Activated naive CD4-positive, alpha-beta T cell treated with anti-CD3 and anti-CD28 coated beads for 36 hours (primary cell): ENCODE results near the gene ACO2. TPM values are rescaled to one million over a fixed set of nuclear protein-coding genes. Genes with fewer than 3 reads are reported as not detected.
A peak's percentile ranks its signal among the peaks of the same experiment; 100 is the strongest.

Experiments
- CTCF ChIA-PET: fragments of 350-600 bp; sonication (Branson Sonifier 250); formaldehyde crosslinking; loops from one replicate; lab custom pipeline; 2021; ENCODE audit warnings: antibody characterized with exemption; lab: Charles Lee
- DNase-seq: peaks from one replicate; pipeline ENCODE4 v3.0.0-alpha.2; 2020
- H3K27ac Mint-ChIP-seq: one replicate; pipeline ENCODE4 v1.8.0; 2021; ENCODE audit warnings: mild to moderate bottlenecking, mixed read lengths
- H3K27me3 Mint-ChIP-seq: one replicate; pipeline ENCODE4 v1.8.0; 2021; ENCODE audit warnings: low read depth, mixed read lengths
- H3K36me3 Mint-ChIP-seq: one replicate; pipeline ENCODE4 v1.8.0; 2021; ENCODE audit warnings: low read depth, mixed read lengths
- H3K4me1 Mint-ChIP-seq: one replicate; pipeline ENCODE4 v1.8.0; 2021; ENCODE audit warnings: low read depth, mixed read lengths
- H3K4me3 Mint-ChIP-seq: one replicate; pipeline ENCODE4 v1.8.0; 2021; ENCODE audit warnings: mild to moderate bottlenecking, moderate library complexity, mixed read lengths
- H3K9me3 Mint-ChIP-seq: one replicate; pipeline ENCODE4 v1.8.0; 2021; ENCODE audit warnings: mixed read lengths
- intact Hi-C: fragments of 100-400 bp; cut with micrococcal nuclease; formaldehyde crosslinking; loops from one replicate; pipeline ENCODE4 v1.15.1; 2023
- total RNA-seq, 2 experiments: library from RNA; stranded (reverse); gene quantifications; one replicate each; pipeline ENCODE4 v1.2.3, GENCODE V29; 2021

Gene ACO2
- total RNA-seq, 2 experiments from 2014 or later = 113 to 118 TPM

DNA sequence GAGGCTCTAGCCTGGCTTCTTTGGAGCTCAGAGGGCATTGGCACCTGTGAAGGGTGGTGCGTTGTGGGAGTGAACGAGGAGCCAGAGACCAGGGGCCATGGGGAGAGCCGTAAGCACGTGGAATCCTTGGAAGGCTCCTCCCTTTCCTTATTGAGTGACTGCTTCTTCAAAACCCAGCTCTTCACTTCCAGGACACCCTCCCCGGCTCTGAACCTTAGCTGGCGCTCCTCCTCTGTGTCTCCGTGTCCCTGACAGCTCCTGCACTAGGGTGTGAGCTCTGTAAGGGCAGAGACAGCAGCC is 49.1 kb downstream of the ACO2 start:
- Mint-ChIP-seq H3K27me3 (no peaks in the 10 kb centered on the region), H3K27ac (no peak overlapping the region), H3K9me3 (no peaks in the 10 kb centered on the region), H3K4me1 (peaks cover 11% of the 10 kb centered on the region), H3K36me3 (peaks cover under 1% of the 10 kb centered on the region), H3K4me3 (no peak overlapping the region)
- DNase-seq = no peak
- CTCF ChIA-PET = interaction anchor here (0.5 to 5.7 kb wide), 18 partner anchors 9 to 881 kb away, joined by 3 to 84 read pairs (median 4); no protein-coding TSS in a partner anchor
- intact Hi-C loops = no loop called here

DNA sequence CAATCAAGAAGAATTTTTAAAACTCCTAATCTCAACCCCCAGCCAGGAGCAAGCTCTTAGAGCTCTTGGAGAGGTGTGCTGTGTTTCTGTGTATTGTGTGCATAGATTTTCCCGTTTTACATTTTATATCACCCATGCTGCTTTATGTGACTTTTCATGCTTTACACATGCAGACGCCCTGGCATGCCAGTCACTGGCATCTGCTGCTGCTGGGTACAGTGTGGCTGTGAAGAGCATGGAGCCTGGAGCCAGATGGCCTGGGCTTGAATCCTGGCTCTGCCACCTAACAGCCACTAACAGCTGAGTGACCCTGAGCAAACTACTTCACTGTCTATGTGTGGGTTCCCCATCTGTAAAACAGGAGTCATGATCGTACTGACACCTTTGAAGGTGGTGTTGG is 52.2 kb downstream of the ACO2 start:
- peaks cover 6% of the 10 kb centered on the region for H3K36me3 Mint-ChIP-seq
- intact Hi-C loops = no loop called here
- no peak overlapping the region for H3K27ac Mint-ChIP-seq
- H3K4me1 Mint-ChIP-seq = peaks cover 29% of the 10 kb centered on the region
- H3K4me3 Mint-ChIP-seq = no peak overlapping the region
- CTCF ChIA-PET = interaction anchor here (0.6 kb wide), 1 partner anchor 57 kb away, joined by 3 read pairs; no protein-coding TSS in a partner anchor
- no peaks in the 10 kb centered on the region for H3K27me3 Mint-ChIP-seq
- no peaks in the 10 kb centered on the region for H3K9me3 Mint-ChIP-seq
- no peak for DNase-seq

DNA sequence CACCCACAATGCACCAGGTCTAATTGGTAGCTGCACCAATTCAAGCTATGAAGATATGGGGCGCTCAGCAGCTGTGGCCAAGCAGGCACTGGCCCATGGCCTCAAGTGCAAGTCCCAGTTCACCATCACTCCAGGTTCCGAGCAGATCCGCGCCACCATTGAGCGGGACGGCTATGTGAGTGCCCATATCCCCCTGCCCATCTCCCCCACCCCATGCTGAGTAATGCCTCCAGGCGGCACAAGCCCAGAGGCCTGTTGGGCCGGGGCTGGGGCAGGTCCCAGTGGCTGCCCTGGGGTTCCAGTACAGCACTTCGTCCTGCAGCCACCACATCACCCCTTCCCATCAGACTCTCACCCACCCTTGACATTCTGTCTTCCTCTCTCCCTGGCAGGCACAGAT is 53.9 kb downstream of the ACO2 start:
- Mint-ChIP-seq H3K27ac (peak overlapping the region; percentile 48), H3K4me3 (no peak overlapping the region)
- CTCF ChIA-PET = interaction anchor here (7.3 kb wide), 1 partner anchor 119 kb away, joined by 64 read pairs; no protein-coding TSS in a partner anchor

DNA sequence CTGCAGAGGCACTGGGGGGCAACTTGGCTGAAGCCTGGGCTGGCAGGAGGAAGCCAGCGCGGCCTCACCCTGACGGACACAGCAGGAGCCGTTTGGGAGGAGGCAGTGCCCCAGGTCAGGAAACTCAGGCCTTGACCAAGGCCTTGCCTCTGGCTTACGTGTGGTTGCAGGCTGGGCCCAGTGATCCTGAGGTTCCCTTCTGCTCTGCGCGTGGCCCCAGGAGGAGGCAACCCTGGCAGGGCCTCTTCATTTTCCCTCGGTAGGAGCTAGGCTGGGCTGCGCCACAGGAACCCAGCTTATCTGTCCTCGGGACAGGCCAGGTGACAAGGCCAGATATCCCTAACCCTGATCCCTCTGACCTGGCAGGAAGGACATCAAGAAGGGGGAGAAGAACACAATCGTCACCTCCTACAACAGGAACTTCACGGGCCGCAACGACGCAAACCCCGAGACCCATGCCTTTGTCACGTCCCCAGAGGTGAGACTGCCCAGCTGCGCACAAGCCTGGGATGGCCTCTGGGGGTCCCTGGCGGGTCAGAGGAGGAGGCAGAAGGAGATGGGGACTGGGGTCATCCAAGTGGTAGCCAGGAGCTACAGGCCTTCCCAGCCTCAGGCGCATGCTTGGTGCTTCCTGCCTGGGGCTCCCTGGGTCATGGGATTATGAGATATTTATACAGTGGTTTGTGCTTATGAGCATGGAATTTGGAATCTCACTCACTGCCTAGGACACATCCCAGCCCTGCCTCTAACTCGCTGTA is 54.7 kb downstream of the ACO2 start:
- H3K36me3 Mint-ChIP-seq = peaks cover 13% of the 10 kb centered on the region
- no peak overlapping the region for H3K4me3 Mint-ChIP-seq
- intact Hi-C loops = no loop called here
- H3K4me1 Mint-ChIP-seq = peaks cover 19% of the 10 kb centered on the region
- H3K9me3 Mint-ChIP-seq = no peaks in the 10 kb centered on the region
- H3K27me3 Mint-ChIP-seq = no peaks in the 10 kb centered on the region
- CTCF ChIA-PET = interaction anchor here (1.1 to 7.3 kb wide), 2 partner anchors 9 to 120 kb away, joined by 4 to 64 read pairs; no protein-coding TSS in a partner anchor
- DNase-seq = no peak
- H3K27ac Mint-ChIP-seq = peak overlapping the region; percentile 68

More for the DNA sequence above, 53.9 kb downstream of the ACO2 start:
- Mint-ChIP-seq H3K9me3 (no peaks in the 10 kb centered on the region), H3K4me1 (peaks cover 19% of the 10 kb centered on the region), H3K27me3 (no peaks in the 10 kb centered on the region), H3K36me3 (peaks cover 10% of the 10 kb centered on the region)
- no peak for DNase-seq
- intact Hi-C loops = no loop called here

DNA sequence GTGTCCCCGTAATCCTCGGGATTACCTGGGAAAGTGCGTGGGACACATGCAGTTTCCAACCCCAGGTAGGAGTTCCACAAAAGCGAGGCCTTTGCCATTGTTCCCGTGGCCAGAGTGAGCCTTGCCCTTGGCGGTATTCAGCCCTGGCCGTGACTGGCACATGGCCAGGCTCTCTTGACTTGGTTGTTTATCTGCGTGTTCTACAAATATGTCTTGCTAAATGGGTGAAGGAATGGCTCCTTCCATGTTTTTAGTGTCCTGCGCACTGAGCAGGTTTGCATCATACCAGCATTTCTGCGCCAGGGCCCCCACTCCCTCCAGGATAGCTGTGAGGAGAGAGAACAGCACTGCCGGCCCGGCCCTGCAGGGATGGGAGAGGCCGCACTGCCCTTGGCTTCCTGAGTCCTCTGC is 55.3 kb downstream of the ACO2 start:
- H3K36me3 Mint-ChIP-seq = peaks cover 16% of the 10 kb centered on the region
- DNase-seq = no peak
- intact Hi-C loops = no loop called here
- peaks cover 19% of the 10 kb centered on the region for H3K4me1 Mint-ChIP-seq
- no peaks in the 10 kb centered on the region for H3K27me3 Mint-ChIP-seq
- H3K4me3 Mint-ChIP-seq = no peak overlapping the region
- CTCF ChIA-PET = interaction anchor here (0.9 to 7.3 kb wide), 3 partner anchors 9 to 120 kb away, joined by 4 to 64 read pairs (median 4); no protein-coding TSS in a partner anchor
- peak overlapping the region; percentile 68 for H3K27ac Mint-ChIP-seq
- H3K9me3 Mint-ChIP-seq = no peaks in the 10 kb centered on the region

DNA sequence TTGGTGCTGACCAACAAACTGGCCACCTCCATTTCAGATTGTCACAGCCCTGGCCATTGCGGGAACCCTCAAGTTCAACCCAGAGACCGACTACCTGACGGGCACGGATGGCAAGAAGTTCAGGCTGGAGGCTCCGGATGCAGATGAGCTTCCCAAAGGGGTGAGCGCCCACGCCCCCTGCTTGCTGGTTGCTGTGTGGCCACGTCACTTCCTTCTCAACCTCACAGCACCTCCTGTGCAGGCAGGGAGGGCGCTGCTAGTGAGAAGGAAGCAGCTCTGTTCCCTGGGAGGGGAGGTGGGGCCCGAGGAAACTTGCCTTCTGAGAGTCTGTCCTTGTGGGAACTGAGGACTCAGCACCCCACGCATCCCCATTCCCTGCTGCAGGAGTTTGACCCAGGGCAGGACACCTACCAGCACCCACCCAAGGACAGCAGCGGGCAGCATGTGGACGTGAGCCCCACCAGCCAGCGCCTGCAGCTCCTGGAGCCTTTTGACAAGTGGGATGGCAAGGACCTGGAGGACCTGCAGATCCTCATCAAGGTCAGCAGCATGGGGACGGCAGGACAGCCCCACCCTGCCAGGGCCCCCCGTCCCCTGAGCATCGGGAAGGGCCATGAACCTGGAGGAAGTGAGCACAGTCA is 56.0 kb downstream of the ACO2 start:
- peak overlapping the region; percentile 68 for H3K27ac Mint-ChIP-seq
- intact Hi-C loops = no loop called here
- H3K4me1 Mint-ChIP-seq = peaks cover 19% of the 10 kb centered on the region
- H3K9me3 Mint-ChIP-seq = no peaks in the 10 kb centered on the region
- H3K27me3 Mint-ChIP-seq = no peaks in the 10 kb centered on the region
- CTCF ChIA-PET = interaction anchor here (0.9 to 7.3 kb wide), 3 partner anchors 8 to 121 kb away, joined by 4 to 64 read pairs (median 4); no protein-coding TSS in a partner anchor
- DNase-seq = peak; percentile 77
- H3K36me3 Mint-ChIP-seq = peaks cover 17% of the 10 kb centered on the region
- no peak overlapping the region for H3K4me3 Mint-ChIP-seq

DNA sequence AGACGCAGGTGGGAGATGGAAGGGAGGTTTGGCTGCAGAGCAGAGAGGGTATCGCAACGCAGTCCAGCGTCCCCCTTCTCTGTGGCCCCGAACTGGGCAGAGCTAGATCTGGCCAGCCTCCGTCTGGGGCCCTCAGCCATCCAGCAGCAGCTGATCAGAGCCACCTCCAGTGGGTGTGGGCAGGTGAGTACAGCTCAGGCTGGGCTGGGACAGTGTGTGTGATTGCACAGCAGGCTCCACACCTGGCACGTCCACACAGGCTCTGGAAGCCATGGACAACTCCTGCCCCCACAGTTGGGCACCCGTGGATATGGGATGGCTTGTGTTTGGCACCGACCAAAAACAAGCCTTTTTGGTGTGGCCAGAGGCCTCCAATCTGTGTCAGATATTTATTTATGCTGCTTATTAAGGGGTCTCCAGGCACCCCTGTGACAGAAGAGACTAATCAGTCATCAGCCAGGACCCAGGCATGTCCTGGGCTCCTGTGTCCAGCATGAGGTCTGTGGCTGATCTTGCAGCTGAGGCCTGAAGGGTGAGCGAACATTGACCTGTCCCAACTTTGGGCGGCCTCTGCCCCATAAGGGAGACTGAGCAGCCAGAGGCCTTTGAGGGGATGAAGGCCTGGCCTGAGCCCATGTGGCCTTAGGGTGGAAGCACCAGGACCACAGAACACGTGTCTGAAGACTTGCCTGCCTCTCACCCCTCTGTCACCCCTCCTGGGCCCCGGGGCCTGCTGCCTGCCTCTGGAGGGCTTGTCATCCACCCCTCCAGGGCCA is 56.7 kb downstream of the ACO2 start:
- DNase-seq = no peak
- H3K9me3 Mint-ChIP-seq = no peaks in the 10 kb centered on the region
- intact Hi-C loops = loop anchor here (1.0 kb wide), 1 partner anchor 122 kb away; no protein-coding TSS in a partner anchor
- H3K27ac Mint-ChIP-seq = peak overlapping the region; percentile 68
- no peak overlapping the region for H3K4me3 Mint-ChIP-seq
- no peaks in the 10 kb centered on the region for H3K27me3 Mint-ChIP-seq
- H3K36me3 Mint-ChIP-seq = peaks cover 24% of the 10 kb centered on the region
- CTCF ChIA-PET = interaction anchor here (1.0 to 7.3 kb wide), 3 partner anchors 16 to 122 kb away, joined by 3 to 64 read pairs (median 3); no protein-coding TSS in a partner anchor
- H3K4me1 Mint-ChIP-seq = peaks cover 19% of the 10 kb centered on the region

DNA sequence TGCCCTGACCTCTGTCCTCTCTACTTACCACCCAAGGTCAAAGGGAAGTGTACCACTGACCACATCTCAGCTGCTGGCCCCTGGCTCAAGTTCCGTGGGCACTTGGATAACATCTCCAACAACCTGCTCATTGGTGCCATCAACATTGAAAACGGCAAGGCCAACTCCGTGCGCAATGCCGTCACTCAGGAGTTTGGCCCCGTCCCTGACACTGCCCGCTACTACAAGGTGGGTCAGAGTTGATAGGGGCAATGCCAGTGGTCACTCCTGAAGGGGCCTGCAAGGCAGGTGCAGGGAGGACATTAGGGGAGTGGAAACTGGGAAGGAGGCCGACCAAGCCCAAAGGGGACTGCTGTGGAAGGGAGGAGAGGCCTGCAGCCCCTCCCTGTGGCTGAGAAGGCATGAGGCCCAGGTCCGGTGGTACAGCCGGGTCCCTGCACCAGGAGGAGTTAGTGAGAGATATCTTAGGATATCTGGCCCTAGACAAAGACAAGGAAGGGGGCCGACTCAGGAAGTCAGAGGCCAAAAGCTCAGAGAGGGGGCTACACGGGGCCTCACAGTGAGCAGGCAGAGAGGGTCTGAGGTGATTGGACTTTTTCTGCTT is 57.4 kb downstream of the ACO2 start:
- Mint-ChIP-seq H3K36me3 (peaks cover 25% of the 10 kb centered on the region), H3K9me3 (no peaks in the 10 kb centered on the region), H3K4me1 (peaks cover 19% of the 10 kb centered on the region), H3K27me3 (no peaks in the 10 kb centered on the region), H3K4me3 (no peak overlapping the region), H3K27ac (peak overlapping the region; percentile 21)
- no peak for DNase-seq
- CTCF ChIA-PET = interaction anchor here (1.0 to 7.3 kb wide), 5 partner anchors 8 to 122 kb away, joined by 3 to 64 read pairs (median 3); no protein-coding TSS in a partner anchor
- intact Hi-C loops = loop anchor here (1.0 kb wide), 1 partner anchor 123 kb away; no protein-coding TSS in a partner anchor

DNA sequence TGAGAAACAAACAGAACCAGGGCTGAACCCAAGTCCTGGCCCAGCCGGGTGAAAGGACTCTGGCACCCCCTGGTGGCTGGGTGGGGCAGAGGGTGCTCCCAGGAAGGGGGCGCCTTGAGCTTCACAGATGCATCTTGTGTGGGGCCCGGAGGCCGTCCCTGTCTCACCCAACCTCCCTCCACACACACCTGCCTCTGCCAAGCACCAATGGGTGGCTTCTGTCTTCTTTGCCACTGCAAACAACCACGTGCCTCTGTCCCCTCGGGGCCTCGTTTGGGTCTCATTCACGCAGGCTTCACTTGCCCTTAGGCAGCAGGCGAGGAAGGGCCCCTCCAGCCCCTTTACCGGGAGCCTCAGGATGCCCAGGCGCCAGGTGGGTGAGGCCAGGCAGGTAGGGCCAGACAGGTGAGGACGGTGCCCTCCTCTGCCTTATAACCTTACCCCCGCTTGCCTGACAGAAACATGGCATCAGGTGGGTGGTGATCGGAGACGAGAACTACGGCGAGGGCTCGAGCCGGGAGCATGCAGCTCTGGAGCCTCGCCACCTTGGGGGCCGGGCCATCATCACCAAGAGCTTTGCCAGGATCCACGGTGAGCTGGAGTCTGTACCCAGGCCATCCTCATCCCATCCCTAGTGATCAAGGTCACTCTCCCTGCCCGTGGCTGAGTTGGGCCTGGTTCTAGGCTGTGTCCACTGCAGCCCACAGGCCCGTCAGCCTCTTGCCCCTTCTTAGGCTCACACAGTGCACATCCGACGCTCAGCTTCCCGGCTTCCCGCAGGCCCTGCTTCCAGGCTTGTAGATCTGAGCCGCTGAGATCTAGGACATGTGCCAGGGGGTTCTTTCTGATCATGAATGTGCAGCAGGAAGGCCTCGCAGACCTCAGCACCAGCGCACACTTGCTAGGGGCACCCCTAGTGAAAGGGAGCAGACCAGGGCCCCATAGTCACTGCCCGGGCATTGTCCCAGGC is 58.2 kb downstream of the ACO2 start:
- H3K36me3 Mint-ChIP-seq = peaks cover 25% of the 10 kb centered on the region
- H3K27ac Mint-ChIP-seq = no peak overlapping the region
- intact Hi-C loops = loop anchor here (1.0 kb wide), 1 partner anchor 124 kb away; no protein-coding TSS in a partner anchor
- H3K9me3 Mint-ChIP-seq = no peaks in the 10 kb centered on the region
- H3K4me3 Mint-ChIP-seq = no peak overlapping the region
- CTCF ChIA-PET = interaction anchor here (0.8 to 7.3 kb wide), 8 partner anchors 9 to 222 kb away, joined by 3 to 64 read pairs (median 3); no protein-coding TSS in a partner anchor
- H3K4me1 Mint-ChIP-seq = peaks cover 19% of the 10 kb centered on the region
- H3K27me3 Mint-ChIP-seq = no peaks in the 10 kb centered on the region
- peak; percentile 60 for DNase-seq

DNA sequence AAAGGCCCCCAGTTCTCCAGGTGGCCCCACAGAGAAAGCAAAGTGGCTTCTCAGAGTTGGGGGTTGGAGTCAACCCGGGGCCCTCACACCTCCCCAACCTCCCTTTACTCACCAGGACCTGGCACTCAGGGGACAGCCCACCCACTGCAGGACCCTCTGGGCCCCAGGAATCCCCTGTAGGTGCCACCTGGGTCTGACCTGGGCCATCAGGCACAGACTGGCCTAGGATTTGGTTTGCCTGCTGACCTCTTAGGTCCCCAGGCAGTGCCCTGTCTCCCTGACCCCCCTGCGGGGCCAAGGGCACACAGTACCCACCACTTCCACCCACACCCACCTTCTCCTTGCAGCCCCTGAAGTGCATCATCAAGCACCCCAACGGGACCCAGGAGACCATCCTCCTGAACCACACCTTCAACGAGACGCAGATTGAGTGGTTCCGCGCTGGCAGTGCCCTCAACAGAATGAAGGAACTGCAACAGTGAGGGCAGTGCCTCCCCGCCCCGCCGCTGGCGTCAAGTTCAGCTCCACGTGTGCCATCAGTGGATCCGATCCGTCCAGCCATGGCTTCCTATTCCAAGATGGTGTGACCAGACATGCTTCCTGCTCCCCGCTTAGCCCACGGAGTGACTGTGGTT is 59.3 kb downstream of the ACO2 start:
- Mint-ChIP-seq H3K27ac (no peak overlapping the region), H3K27me3 (no peaks in the 10 kb centered on the region), H3K36me3 (peaks cover 26% of the 10 kb centered on the region)

More for the DNA sequence above, 59.3 kb downstream of the ACO2 start:
- H3K9me3 Mint-ChIP-seq = no peaks in the 10 kb centered on the region
- no peak overlapping the region for H3K4me3 Mint-ChIP-seq
- H3K4me1 Mint-ChIP-seq = peaks cover 19% of the 10 kb centered on the region
- CTCF ChIA-PET = interaction anchor here (2.1 to 7.3 kb wide), 2 partner anchors 10 to 124 kb away, joined by 10 to 64 read pairs; no protein-coding TSS in a partner anchor
- DNase-seq = no peak
- intact Hi-C loops = no loop called here
